ENCODE data around the gene POGZ.
A peak's percentile ranks its signal among the peaks of the same experiment; 100 is the strongest.
"Not testable (repeated sequence)": the region's sequence is repeated elsewhere in the genome, so short reads cannot be mapped to it uniquely, and the experiment has no call there.

POGZ gene

GRCh38 chr1:151478140-151478812 is 19.0 kb upstream of the POGZ start:
- no peak for DNase-seq (ENCODE audit: low spot score)

- no peak for DNase-seq (ENCODE audit: low spot score)
These were observed 17.8 kb upstream of the POGZ start for GRCh38 chr1:151477066-151477465.

GRCh38 chr1:151476083-151476482 is 16.8 kb upstream of the POGZ start:
- DNase-seq (ENCODE audit: low spot score) = no peak

GRCh38 chr1:151475175-151475574 is 15.9 kb upstream of the POGZ start:
- peak; percentile 77 for DNase-seq (ENCODE audit: low spot score)

GRCh38 chr1:151474745-151475144 is 15.5 kb upstream of the POGZ start:
- DNase-seq (ENCODE audit: low spot score) = no peak

- DNase-seq (ENCODE audit: low spot score) = no peak
These were observed 13.8 kb upstream of the POGZ start for GRCh38 chr1:151472856-151473731.

GRCh38 chr1:151465026-151465425 is 5.7 kb upstream of the POGZ start:
- DNase-seq (ENCODE audit: low spot score) = no peak

GRCh38 chr1:151461694-151462093 is 2.4 kb upstream of the POGZ start:
- DNase-seq (ENCODE audit: low spot score) = no peak

- peak; percentile 75 for DNase-seq (ENCODE audit: low spot score)
These were observed 428 bp downstream of the POGZ start for GRCh38 chr1:151458802-151459330.

- DNase-seq (ENCODE audit: low spot score) = peak; percentile 87
These were observed 1.1 kb downstream of the POGZ start for GRCh38 chr1:151457911-151458801.

GRCh38 chr1:151455966-151456365 is 3.3 kb downstream of the POGZ start:
- no peak for DNase-seq (ENCODE audit: low spot score)

- no peak for DNase-seq (ENCODE audit: low spot score)
These were observed 4.1 kb downstream of the POGZ start for GRCh38 chr1:151455231-151455630.

- DNase-seq (ENCODE audit: low spot score) = no peak
These were observed 11.6 kb downstream of the POGZ start for GRCh38 chr1:151447696-151448095.

GRCh38 chr1:151444783-151445177 is 14.5 kb downstream of the POGZ start:
- DNase-seq (ENCODE audit: low spot score) = no peak

GRCh38 chr1:151443846-151444782 is 15.2 kb downstream of the POGZ start:
- DNase-seq (ENCODE audit: low spot score) = peak; percentile 85

- DNase-seq (ENCODE audit: low spot score) = not testable (repeated sequence)
These were observed 21.9 kb downstream of the POGZ start for GRCh38 chr1:151437396-151437795.

- no peak for DNase-seq (ENCODE audit: low spot score)
These were observed 22.3 kb downstream of the POGZ start for GRCh38 chr1:151436985-151437384.

GRCh38 chr1:151435174-151435573 is 24.1 kb downstream of the POGZ start:
- no peak for DNase-seq (ENCODE audit: low spot score)

GRCh38 chr1:151433827-151434226 is 25.5 kb downstream of the POGZ start:
- DNase-seq (ENCODE audit: low spot score) = not testable (repeated sequence)

- no peak for DNase-seq (ENCODE audit: low spot score)
These were observed 31.2 kb downstream of the POGZ start for GRCh38 chr1:151428068-151428467.

GRCh38 chr1:151425103-151425502 is 34.2 kb downstream of the POGZ start:
- no peak for DNase-seq (ENCODE audit: low spot score)

Measured in RKO (cell line).